Mucosa of gallbladder (tissue), 1 donor: ENCODE measurements around the gene TEAD2. TPM values are rescaled to one million over a fixed set of nuclear protein-coding genes. Genes with fewer than 3 reads are reported as not detected.

Experiments
- DNase-seq: peaks from one replicate; pipeline ENCODE4 v3.0.0-alpha.2; 2020; ENCODE audit warnings: low spot score
- total RNA-seq: library from RNA; stranded (reverse); gene quantifications from one replicate; pipeline ENCODE4 v1.2.1, GENCODE V29; 2021
- donor health status: DM: no; HTN: no; CAD: no.

TEAD2 gene
- total RNA-seq, 1 donor from 2014 or later, result 18.0 TPM

GRCh38 chr19:49348305-49349189, 13.7 kb downstream of the TEAD2 start:
- DNase-seq, result no peak

GRCh38 chr19:49347835-49348234, 14.4 kb downstream of the TEAD2 start:
- no peak for DNase-seq

- DNase-seq, result no peak
Observed at GRCh38 chr19:49347191-49347590, 15.0 kb downstream of the TEAD2 start.

GRCh38 chr19:49344505-49345423, 17.5 kb downstream of the TEAD2 start:
- no peak for DNase-seq

GRCh38 chr19:49343123-49343522, 19.1 kb downstream of the TEAD2 start:
- DNase-seq, result no peak

DNA sequence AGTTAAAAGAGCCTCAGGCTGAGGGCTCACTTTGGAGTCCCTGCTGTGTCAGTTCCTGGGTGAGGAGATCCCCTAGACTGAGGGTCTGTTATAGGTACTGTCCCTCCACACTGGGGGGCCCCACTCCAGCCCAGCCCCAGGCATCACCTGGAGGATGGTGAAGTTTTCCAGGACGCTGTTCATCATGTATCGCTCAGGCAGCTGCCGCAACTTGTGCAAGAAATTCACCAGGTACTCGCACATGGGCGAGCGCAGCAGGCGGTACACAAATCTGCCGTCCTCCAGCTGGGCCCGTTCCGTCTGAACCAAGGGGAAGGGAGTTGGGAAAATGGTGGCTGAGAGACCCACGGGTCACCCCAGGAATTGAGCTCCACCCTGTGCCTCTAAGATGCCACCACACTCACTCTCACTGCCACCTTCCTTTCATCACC, 19.9 kb downstream of the TEAD2 start:
- DNase-seq, result no peak

GRCh38 chr19:49340865-49341718, 21.1 kb downstream of the TEAD2 start:
- no peak for DNase-seq

GRCh38 chr19:49340069-49340864, 21.9 kb downstream of the TEAD2 start:
- DNase-seq, result peak; percentile 77

DNA sequence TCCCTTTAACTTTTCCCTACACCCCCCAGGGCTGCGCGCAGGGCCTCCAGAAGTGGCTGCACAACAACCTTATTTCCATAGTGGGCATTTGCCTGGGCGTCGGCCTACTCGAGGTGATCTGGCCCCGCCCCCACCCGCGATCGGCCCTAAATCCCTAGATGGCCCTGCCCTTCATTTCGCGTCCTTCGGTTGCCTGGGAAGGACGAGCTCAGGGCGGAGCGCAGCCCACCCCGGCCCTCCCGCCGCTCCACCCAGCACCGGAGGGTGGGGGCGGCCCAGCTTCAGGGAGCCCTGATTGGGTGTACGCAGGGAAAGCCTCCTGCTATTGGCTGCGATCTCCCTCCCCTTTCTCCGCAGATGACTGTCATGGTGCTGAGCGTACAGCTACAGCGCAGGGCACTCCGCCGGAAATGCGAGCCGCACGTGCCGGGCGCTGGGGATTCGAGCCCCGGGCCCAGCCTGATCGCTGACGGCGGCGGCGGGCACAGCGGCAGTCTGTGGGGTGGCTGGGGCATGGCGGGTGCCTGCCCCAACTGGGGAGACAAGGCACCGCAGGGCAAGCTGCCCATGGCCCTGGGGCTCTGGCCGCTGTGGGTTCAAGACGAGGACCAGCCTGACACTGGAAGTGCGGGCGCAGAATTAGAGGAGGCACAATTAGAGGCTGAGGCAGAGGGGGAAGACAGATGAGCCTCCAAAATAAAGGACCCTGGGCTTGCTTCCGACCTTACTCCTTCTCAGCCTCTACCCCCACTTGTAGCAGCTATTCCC, 22.7 kb downstream of the TEAD2 start:
- DNase-seq, result peak; percentile 90

GRCh38 chr19:49338691-49339300, 23.4 kb downstream of the TEAD2 start:
- DNase-seq, result peak; percentile 88

GRCh38 chr19:49338023-49338677, 24.1 kb downstream of the TEAD2 start:
- DNase-seq, result no peak

- no peak for DNase-seq
Observed at GRCh38 chr19:49337267-49338022, 24.8 kb downstream of the TEAD2 start.

GRCh38 chr19:49336482-49337266, 25.5 kb downstream of the TEAD2 start:
- no peak for DNase-seq

- no peak for DNase-seq
Observed at GRCh38 chr19:49335784-49336481, 26.3 kb downstream of the TEAD2 start.

DNA sequence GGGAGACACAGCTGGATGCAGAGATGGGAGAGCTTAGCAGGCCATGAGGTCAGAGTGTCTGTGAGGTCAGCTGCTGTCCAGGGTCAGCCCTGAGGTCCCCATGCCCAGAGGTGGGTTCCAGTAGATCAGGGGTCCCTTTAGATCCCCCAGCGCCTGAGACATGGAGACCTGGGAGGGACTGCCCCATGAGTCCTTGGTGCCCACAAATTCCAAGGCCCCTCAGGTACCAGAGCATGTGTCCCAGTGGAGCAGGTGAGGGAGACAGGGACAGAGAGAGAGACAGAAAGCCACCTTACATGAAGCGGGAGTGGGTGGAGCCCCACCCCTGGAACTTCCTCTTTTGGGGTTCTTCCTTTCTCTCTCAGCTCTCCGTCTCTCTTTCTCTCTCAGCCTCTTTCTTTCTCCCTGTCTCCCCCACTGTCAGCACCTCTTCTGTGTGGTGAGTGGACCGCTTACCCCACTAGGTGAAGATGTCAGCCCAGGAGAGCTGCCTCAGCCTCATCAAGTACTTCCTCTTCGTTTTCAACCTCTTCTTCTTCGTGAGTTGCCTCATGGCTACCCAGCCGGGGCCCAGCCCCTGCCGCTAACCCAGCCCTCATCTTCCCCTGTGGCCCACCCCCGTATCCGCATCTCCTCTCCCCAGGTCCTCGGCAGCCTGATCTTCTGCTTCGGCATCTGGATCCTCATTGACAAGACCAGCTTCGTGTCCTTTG, 27.0 kb downstream of the TEAD2 start, which contains the start of gene CD37:
Gene CD37 (plus strand): TSS at position 336 of the 713 bp plus-strand sequence. CDS start 135 bp downstream, at position 471.
- no peak for DNase-seq

GRCh38 chr19:49333811-49334288, 28.4 kb downstream of the TEAD2 start:
- DNase-seq, result no peak
